OCI-LY7 (cell line): ENCODE measurements around the gene SPATA12. TPM values are rescaled to one million over a fixed set of nuclear protein-coding genes. Genes with fewer than 3 reads are reported as not detected.

Experiments used
- BruUV-seq: library from RNA; stranded (reverse); fragments of 400-500 nt; replicated peaks from 2 replicates; lab custom pipeline; 2021; lab: Mats Ljungman, UMichigan
- CTCF ChIA-PET: fragments of 300-600 bp; sonication (Branson Sonifier 250); formaldehyde crosslinking; loops from one replicate; lab custom pipeline; 2022; ENCODE audit warnings: antibody characterized with exemption; ENCODE audit not compliant: unreplicated experiment; lab: Charles Lee
- POLR2A ChIA-PET: fragments of 300-600 bp; sonication (Branson Sonifier 250); formaldehyde crosslinking; loops from one replicate; lab custom pipeline; 2022; ENCODE audit warnings: antibody characterized with exemption; lab: Charles Lee
- DNase-seq: peaks from one replicate; pipeline ENCODE4 v3.0.0-alpha.2; 2015; ENCODE audit warnings: low spot score
- H2AFZ ChIP-seq: fragments of 200-600 bp; sonication (generic), shearing (Covaris generic); 2 replicates; pipeline ENCODE4 v1.6.1; 2014; ENCODE audit warnings: mild to moderate bottlenecking, antibody characterized with exemption, low read length, moderate library complexity
- H3K27ac ChIP-seq: fragments of 200-600 bp; sonication (generic); 2 replicates; pipeline ENCODE4 v1.5.1; 2014; ENCODE audit warnings: mixed run types, low read depth, mild to moderate bottlenecking, moderate library complexity, low read length, inconsistent platforms; ENCODE audit not compliant: poor library complexity, severe bottlenecking
- H3K36me3 ChIP-seq: fragments of 200-600 bp; sonication (generic); 2 replicates; pipeline ENCODE4 v1.6.1; 2014; ENCODE audit warnings: mild to moderate bottlenecking, antibody characterized with exemption, low read length, moderate library complexity, mixed read lengths; ENCODE audit not compliant: insufficient read depth
- H3K4me1 ChIP-seq: fragments of 200-600 bp; sonication (generic); 2 replicates; pipeline ENCODE4 v1.5.1; 2014; ENCODE audit warnings: mild to moderate bottlenecking, low read length; ENCODE audit not compliant: insufficient read depth, poor library complexity, severe bottlenecking
- H3K4me2 ChIP-seq: fragments of 200-600 bp; sonication (generic); 2 replicates; pipeline ENCODE4 v1.6.1; 2014; ENCODE audit warnings: mild to moderate bottlenecking, low read length
- H3K4me3 ChIP-seq: fragments of 200-600 bp; sonication (generic); 2 replicates; pipeline ENCODE4 v1.5.1; 2014; ENCODE audit warnings: mild to moderate bottlenecking, low read depth, low read length; ENCODE audit not compliant: poor library complexity, severe bottlenecking
- H3K79me2 ChIP-seq: fragments of 200-600 bp; sonication (generic); 2 replicates; pipeline ENCODE4 v1.6.1; 2016; ENCODE audit warnings: low read depth, mild to moderate bottlenecking, low read length, moderate library complexity, mixed read lengths; ENCODE audit not compliant: insufficient read depth
- H3K9me2 ChIP-seq: fragments of 200-600 bp; sonication (generic); 2 replicates; pipeline ENCODE4 v1.6.1; 2016; ENCODE audit warnings: mild to moderate bottlenecking, low read length, mixed read lengths; ENCODE audit not compliant: insufficient read depth
- H3K9me3 ChIP-seq: fragments of 200-600 bp; sonication (generic); 2 replicates; pipeline ENCODE4 v1.6.1; 2014; ENCODE audit warnings: mild to moderate bottlenecking, mixed run types, low read length, mixed read lengths
- H4K20me1 ChIP-seq: fragments of 200-600 bp; sonication (generic); 2 replicates; pipeline ENCODE4 v1.6.1; 2014; ENCODE audit warnings: mild to moderate bottlenecking, antibody characterized with exemption, low read length, moderate library complexity, mixed read lengths; ENCODE audit not compliant: insufficient read depth
- CTCF ChIP-seq: fragments of 200-600 bp; sonication (generic); conservative IDR thresholded peaks from 2 replicates; pipeline ENCODE4 v1.5.1; 2014; ENCODE audit warnings: mild to moderate bottlenecking, antibody characterized with exemption, low read length, moderate library complexity, mixed read lengths
- EZH2phosphoT487 ChIP-seq: fragments of 200-600 bp; sonication (generic); IDR thresholded peaks from 2 replicates; pipeline ENCODE4 v1.6.1; 2018; ENCODE audit warnings: low read depth, borderline replicate concordance, mild to moderate bottlenecking, mixed run types, antibody characterized with exemption, low read length, moderate library complexity, mixed read lengths
- intact Hi-C: fragments of 100-400 bp; cut with micrococcal nuclease; formaldehyde crosslinking; loops from one replicate; pipeline ENCODE4 v1.10.0; 2022; ENCODE audit not compliant: unreplicated experiment
- total RNA-seq, 2 experiments: library from RNA; depleted of rRNA in 1 of 2; stranded (reverse); fragments of >200 nt in 1 of 2; shearing (Covaris generic) in 1 of 2; gene quantifications; 2 replicates each; pipeline ENCODE4 v1.2.3, GENCODE V29; 2014 to 2022

Gene SPATA12
- total RNA-seq, 2 experiments from 2014 or later = 0.13 TPM; not detected in 1

- BruUV-seq = no TSS peak
- Histone ChIP-seq H3K4me3 (no peak overlapping the region), H4K20me1 (no peaks in the 10 kb centered on the region), H3K36me3 (no peaks in the 10 kb centered on the region), H3K9me3 (no peaks in the 10 kb centered on the region), H3K79me2 (no peaks in the 10 kb centered on the region), H3K4me1 (peaks cover 12% of the 10 kb centered on the region), H3K4me2 (no peak overlapping the region), H3K27ac (no peak overlapping the region), H2AFZ (no peak overlapping the region), H3K9me2 (no peaks in the 10 kb centered on the region)
- CTCF ChIA-PET = interaction anchor here (1.1 kb wide), 1 partner anchor 11 kb away, joined by 3 read pairs; no protein-coding TSS in a partner anchor
- TF ChIP-seq EZH2phosphoT487 (no peak), CTCF (no peak)
- POLR2A ChIA-PET = interaction anchor here (0.8 to 1.3 kb wide), 3 partner anchors 11 to 134 kb away, joined by 3 to 4 read pairs (median 4); no protein-coding TSS in a partner anchor
- intact Hi-C loops = no loop called here
- DNase-seq = no peak
Measured at GRCh38 chr3:57088503-57088902, 28.0 kb downstream of the SPATA12 start.

GRCh38 chr3:57089043-57089442, 28.6 kb downstream of the SPATA12 start:
- TF ChIP-seq EZH2phosphoT487 = no peak
- TF ChIP-seq CTCF = no peak
- no peaks in the 10 kb centered on the region for H4K20me1 ChIP-seq
- H3K79me2 ChIP-seq = no peaks in the 10 kb centered on the region
- no peak overlapping the region for H3K27ac ChIP-seq
- H3K4me3 ChIP-seq = no peak overlapping the region
- no peak overlapping the region for H3K4me2 ChIP-seq
- no TSS peak for BruUV-seq
- intact Hi-C loops = no loop called here
- H3K36me3 ChIP-seq = no peaks in the 10 kb centered on the region
- ChIA-PET POLR2A (interaction anchor here (0.7 to 1.3 kb wide), 4 partner anchors 11 to 220 kb away, joined by 3 to 4 read pairs (median 4); no protein-coding TSS in a partner anchor), CTCF (interaction anchor here (1.1 kb wide), 1 partner anchor 11 kb away, joined by 3 read pairs; no protein-coding TSS in a partner anchor)
- no peaks in the 10 kb centered on the region for H3K9me3 ChIP-seq
- no peak for DNase-seq
- H3K4me1 ChIP-seq = peaks cover 16% of the 10 kb centered on the region
- H3K9me2 ChIP-seq = no peaks in the 10 kb centered on the region
- no peak overlapping the region for H2AFZ ChIP-seq
